RWPE1 (cell line): ENCODE data around the gene YPEL5.

Experiments used
- CTCF ChIA-PET: fragments of 350-600 bp; sonication (Branson Sonifier 250); formaldehyde crosslinking; extraction: SDS; loops from one replicate; lab custom pipeline; 2021; lab: Yijun Ruan, JAX
- POLR2A ChIA-PET: fragments of 400-600 bp; formaldehyde crosslinking; extraction: SDS; loops from one replicate; lab custom pipeline; 2020; ENCODE audit warnings: antibody characterized with exemption; ENCODE audit not compliant: low non-redundant PET; lab: Yijun Ruan, JAX
- DNase-seq: peaks from one replicate; pipeline ENCODE4 v3.0.0; 2012; ENCODE audit warnings: low spot score
- H3K27ac ChIP-seq: fragments of 450-650 bp; 2 replicates; pipeline ENCODE4 v1.5.1; 2017
- TF ChIP-seq, protein P1 (sequence below): fragments of 450-650 bp; conservative IDR thresholded peaks from 2 replicates; pipeline ENCODE4 v1.5.1; 2017; ENCODE audit warnings: low read depth, mild to moderate bottlenecking

Gene YPEL5

DNA sequence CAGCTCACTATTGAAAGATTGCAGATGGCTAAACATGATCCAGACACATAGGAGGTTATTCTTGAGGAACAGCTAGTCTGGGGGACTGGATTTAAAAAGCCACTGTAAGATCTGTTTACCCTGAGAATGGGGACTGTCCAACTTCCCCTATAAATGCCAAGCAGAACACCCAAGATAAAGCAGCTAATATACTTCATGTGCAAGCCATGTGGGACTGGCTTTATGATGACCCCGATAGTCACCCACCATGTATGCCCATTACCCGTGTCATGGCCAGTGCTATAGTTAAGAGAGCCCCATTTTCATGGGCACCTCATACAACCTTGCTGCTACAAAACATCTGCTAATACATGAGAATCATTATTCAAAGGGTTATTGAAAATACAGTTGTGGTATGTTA, 16.0 kb downstream of the YPEL5 start:
- ChIA-PET CTCF (interaction anchor here (0.8 kb wide), 1 partner anchor 549 kb away, joined by 3 read pairs; no protein-coding TSS in a partner anchor), POLR2A (no interaction called here)
- DNase-seq = no peak
- H3K27ac ChIP-seq = no peak overlapping the region
- TF ChIP-seq, protein P1, sequence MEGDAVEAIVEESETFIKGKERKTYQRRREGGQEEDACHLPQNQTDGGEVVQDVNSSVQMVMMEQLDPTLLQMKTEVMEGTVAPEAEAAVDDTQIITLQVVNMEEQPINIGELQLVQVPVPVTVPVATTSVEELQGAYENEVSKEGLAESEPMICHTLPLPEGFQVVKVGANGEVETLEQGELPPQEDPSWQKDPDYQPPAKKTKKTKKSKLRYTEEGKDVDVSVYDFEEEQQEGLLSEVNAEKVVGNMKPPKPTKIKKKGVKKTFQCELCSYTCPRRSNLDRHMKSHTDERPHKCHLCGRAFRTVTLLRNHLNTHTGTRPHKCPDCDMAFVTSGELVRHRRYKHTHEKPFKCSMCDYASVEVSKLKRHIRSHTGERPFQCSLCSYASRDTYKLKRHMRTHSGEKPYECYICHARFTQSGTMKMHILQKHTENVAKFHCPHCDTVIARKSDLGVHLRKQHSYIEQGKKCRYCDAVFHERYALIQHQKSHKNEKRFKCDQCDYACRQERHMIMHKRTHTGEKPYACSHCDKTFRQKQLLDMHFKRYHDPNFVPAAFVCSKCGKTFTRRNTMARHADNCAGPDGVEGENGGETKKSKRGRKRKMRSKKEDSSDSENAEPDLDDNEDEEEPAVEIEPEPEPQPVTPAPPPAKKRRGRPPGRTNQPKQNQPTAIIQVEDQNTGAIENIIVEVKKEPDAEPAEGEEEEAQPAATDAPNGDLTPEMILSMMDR = no peak

DNA sequence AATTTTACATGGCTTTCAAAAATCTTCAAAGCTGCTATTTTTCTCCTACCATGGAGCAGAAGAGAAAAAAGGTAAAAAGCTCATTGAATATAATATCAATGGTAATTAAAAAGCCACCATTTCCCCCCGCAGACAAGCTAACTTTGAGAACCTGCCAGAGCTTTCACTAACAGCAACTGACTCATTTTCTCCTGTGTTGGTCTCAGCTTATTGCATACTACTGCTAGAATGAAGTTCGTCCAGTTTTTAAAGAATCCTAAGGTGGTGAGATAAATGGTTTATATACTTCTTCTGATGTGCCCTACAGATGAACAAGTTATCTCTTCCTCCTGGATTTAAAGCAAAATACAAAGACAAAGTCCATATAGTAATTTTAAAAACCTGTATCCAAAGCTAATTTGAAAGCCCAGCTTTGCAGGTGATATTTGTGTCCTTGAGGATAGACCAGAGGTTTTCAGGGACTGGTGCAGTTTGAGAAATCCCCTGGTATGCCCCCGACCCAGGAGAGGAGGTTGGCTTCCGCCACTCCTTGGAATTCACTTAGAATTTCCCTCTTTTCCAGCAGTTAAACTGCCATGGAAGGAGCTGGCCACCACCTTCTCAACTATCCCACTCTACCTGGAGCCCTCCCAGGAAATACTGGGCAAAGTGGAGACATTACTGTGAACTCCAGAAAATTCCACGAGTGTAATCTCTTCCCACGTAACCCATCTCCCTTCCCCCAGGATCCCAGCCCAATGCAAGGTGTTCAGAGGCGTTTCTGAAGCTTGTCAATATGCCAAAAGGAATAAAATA, 17.5 kb downstream of the YPEL5 start:
- H3K27ac ChIP-seq = no peak overlapping the region
- POLR2A ChIA-PET = no interaction called here
- TF ChIP-seq, protein P1 = no peak
- CTCF ChIA-PET = interaction anchor here (0.5 to 4.0 kb wide), 17 partner anchors 8 to 1837 kb away, joined by 3 to 40 read pairs (median 4); no protein-coding TSS in a partner anchor
- no peak for DNase-seq

DNA sequence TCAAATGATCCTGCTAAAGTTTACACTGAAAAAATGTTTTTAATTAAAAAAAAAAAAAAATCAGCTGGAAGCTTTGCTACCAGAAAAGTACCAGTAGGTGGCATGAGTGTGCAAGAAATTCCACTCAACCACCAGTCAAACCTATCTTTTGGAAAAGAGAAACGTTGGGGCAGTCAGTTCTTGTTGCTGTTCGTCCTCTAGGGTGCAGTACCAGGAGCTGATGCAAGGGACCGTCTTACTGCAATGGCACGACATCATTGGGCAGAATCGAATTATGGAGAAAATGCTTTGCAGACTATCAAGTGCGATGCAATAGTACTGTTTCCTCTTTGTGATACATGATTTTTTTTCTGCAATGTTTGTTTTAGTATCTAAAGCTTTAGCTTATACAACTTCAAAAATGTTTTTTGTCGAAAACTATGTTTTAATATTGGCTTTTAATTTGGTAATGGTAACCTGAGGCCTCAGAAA, 18.3 kb downstream of the YPEL5 start:
- TF ChIP-seq, protein P1 = peak; percentile 87
- CTCF ChIA-PET = interaction anchor here (0.5 to 4.0 kb wide), 15 partner anchors 9 to 565 kb away, joined by 3 to 40 read pairs (median 4); no protein-coding TSS in a partner anchor
- POLR2A ChIA-PET = no interaction called here
- no peak overlapping the region for H3K27ac ChIP-seq
- DNase-seq = peak; percentile 86

DNA sequence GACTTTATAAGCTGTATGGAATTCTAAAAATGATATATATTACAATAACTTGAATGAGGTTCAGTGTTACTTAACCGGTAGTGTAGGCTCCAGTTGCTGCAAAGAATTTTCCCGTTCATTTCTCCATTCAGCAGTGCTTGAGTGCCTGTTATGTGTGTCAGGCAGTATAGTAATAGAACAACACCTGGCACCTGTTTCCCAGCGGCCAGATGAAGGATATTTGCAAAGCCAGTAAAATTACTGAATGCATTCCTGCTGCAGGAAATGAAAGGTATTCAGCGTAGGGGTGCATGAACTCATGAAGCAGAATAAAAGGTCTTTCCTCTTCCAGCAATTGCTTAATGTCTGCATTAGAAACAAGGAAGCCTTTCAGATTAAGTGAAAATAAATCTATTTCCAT, 18.8 kb downstream of the YPEL5 start:
- no peak overlapping the region for H3K27ac ChIP-seq
- POLR2A ChIA-PET = no interaction called here
- TF ChIP-seq, protein P1 = no peak
- DNase-seq = no peak
- CTCF ChIA-PET = interaction anchor here (1.0 to 4.0 kb wide), 9 partner anchors 9 to 565 kb away, joined by 3 to 40 read pairs (median 6); no protein-coding TSS in a partner anchor

DNA sequence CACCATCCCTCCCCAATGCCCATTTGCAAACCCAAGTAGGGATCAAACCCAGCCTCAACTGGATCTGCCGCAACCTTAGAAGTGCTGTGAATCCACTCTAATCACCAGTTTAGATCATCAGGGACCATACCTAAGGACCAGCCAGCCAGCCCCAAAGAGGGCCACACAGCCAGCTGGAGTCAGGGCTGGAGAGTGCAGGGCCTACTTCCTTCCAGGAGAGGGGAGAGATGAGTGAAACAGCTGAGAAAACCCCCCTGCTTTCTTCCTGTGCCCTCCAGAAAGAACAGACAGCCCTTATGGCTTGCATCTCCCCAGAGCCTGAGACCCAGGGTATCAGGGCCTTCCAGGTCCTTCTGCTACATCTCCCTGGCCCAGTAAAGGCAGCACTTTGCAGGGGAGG, 25.8 kb downstream of the YPEL5 start:
- DNase-seq = no peak
- TF ChIP-seq, protein P1 = no peak
- H3K27ac ChIP-seq = no peak overlapping the region
- CTCF ChIA-PET = no interaction called here
- POLR2A ChIA-PET = no interaction called here

DNA sequence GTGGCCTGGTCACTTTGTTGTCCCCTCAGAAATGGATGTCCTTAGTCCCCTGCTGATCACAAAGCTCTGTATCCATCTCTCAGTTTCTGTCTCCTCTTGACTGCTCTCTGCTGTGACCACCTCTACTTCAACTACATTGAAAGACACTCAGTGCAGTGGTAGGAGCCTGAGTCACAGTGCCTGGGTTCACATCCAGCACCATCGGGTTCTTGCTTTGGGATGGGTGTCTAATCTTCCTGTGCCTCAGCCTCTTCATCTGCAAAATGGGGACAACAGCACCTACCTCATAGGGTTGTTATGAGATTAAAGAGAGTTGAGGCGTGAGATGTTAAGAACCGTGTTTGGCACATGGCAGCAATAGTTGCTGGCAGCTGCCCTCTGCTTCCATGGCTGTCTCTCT, 30.6 kb downstream of the YPEL5 start:
- TF ChIP-seq, protein P1 = no peak
- ChIA-PET POLR2A (no interaction called here), CTCF (no interaction called here)
- peak overlapping the region; percentile 91 for H3K27ac ChIP-seq
- no peak for DNase-seq
